SKM-1 treated with dmso at 0.1 percent for 144 hours (cell line): ENCODE data around the gene PABPN1L.
"Not testable (repeated sequence)": the region's sequence is repeated elsewhere in the genome, so short reads cannot be mapped to it uniquely, and the experiment has no call there.

Experiments used
- DNase-seq: peaks from one replicate; lab custom pipeline; 2025; ENCODE audit not compliant: unreplicated experiment; lab: John Stamatoyannopoulos, UW

Gene PABPN1L

DNA sequence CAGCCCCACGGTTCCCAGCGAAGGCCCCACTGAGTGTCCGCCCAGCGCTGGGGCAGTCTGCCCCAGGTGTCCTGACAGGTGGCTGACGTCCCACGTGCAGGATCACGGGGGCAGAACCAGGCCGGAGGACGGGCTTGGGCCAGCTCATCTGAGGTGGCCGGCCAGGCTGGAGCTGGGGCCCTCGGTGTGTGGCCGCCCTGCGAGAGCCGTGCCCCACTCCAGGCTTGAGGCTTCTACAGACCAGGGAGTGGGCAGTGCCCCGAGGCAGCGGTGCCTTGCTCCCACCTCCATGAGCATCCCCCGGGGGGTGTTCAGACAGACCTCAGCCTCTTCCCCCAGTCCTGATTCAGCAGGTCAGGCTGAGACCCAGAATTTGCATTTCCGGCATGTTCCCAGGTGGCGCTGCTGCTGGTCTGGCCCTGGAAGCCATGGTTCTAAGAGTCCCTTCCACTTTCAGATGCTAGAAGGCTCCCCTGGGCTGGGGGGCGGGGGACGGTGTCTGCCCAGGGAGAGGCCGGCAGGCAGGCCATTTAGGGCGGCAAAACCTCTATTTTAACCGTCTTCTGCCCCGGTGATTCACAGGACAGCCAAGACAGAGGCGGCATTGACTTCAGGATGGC, 35.4 kb upstream of the PABPN1L start:
- DNase-seq, result no peak

DNA sequence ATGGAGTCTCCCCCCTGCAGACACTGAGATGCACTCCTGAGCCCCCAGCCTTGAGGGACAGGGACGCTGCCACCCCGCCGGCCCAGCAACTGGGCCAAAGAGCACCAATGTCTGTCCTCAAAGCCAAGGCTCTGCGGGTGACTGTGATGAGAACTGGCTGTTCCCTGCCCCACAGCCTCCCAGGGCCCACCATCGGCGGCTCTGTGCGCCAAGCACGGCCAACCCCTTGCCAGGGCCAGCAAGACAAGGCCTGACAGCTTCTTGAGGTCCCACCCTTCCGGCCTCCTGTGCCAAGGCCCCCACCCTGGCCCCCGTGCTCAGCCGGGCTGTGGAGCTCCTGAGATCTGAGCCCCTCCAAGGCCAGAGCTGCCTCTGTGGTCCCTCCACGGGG, 34.2 kb upstream of the PABPN1L start:
- DNase-seq, result no peak

DNA sequence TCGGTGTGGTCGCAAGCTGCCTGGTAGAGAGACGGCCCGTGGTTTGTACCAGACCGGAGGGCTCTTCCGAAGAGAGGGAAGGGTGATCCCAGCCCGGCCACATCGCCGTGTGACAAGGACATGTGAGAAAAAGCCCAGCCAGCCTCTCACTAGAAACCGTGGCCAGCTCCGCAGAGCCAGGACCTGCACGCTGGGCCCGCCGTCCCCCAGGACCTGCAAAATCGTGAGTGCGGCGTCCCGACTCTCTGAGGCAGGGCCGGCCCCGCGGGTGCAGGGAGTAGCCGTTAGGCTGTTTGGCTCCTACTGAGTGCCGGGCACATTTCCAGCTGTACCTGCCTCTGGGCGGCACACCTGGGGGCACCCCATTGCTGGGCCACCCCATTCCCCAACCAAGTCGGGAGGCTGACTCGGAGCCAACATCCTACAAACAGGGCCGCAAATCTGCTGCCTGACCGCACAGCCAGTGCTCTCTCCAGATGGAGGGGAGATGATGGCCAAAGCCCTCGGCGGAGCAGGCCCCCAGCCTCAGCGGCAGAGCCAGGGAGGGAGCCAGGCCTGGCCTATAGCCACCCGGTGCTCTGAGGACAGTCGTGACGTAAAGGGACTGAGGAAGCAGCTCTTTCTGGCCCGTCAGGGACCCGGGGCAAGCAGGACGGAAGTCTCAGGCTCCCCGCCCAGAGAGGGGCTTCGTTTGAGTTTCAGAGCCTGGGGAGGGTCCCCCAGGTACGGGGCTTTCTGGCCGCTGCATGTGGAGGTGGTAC, 33.6 kb upstream of the PABPN1L start:
- no peak for DNase-seq

DNA sequence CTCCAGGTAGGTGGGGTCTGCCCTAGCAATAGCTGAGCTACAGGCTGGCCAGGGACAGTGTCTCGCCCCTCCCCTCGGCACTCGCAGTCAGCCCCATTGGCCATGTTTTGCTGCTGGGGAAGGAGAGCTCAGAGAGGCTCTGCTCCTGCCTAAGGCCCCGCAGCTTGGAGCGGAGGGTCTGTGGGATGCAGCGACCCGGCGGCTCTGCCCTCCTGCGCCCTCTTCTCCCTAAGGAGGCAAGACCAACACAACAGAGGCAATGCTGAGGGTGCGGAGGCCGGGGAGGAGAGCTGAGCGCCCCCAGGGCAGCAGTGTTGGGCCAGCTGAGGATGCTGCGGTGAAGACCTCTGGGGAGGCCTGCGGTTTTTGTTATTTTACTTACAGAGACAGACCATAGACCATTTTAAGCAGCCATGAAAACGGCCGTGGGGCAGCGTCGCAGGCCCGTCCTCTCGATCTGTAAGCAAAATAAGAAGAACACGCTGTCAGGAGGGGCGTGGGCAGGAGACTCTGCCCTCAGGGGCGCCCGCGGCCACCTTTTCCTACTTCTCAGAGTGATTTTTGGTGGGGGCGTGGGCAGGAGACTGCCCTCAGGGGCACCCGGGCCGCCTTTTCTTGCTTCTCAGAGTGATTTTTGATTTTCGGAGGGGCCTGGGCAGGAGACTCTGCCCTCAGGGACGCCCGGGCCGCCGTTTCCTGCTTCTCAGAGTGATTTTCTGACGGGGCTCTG, 31.4 kb upstream of the PABPN1L start:
- no peak for DNase-seq

DNA sequence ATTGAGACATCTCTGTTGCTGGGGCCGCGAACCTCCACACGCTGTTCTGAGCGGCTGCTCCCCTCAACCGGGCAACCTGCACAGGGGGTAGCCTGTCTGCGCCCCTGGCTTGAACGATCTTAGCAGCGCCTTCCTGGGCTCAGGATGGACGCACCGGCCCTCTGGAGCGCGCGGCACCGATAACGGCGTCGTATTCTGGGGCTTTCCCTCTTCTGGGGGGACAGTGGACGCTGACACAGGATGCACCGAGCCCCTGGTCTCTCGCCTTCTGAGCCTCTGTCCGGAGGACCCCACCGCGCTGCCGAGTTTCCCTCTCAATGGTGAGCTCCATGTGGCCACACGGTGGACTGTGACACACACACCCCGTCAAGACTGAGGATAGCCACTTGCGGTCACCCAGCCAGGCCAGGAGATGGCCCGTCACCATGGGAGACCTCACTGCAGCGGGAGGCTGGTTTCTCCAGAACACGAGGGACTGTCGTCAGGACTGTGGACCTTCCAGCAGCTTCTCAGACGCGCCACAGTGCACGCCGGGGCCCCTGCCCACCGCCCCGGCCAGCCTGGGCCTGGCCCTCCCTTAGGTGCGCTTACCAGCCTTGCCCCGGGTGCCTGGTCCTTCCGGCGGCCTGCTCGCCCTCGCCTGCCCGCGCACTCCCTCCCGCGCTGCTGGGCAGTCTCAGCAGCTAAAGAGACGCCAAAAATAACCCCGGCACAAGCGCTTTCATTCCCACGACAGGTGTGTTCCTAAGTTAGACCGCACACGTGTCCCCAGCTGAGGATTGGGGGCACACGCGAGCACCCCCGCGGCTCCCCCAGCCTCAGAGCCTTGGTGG, 30.0 kb upstream of the PABPN1L start:
- DNase-seq, result no peak

DNA sequence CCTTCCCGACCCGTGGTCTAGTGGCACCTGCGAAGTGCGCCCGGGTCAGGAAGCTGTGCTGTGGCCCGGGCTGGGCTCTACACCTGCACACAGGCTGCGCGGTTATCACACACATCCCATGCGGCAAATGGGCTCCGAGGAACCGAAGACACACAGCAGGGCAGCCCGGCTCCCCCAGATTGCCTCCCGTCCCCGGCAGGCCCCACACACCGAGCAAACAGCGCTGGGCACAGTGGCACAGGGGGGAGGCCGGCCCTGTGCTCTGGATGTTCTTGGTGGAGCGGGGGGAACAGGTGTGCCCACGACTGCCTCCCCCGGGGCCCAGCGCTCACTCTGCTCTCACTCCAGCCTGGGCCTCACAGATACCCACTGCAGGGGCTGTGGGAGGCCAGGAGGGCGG, 28.9 kb upstream of the PABPN1L start:
- DNase-seq, result no peak

DNA sequence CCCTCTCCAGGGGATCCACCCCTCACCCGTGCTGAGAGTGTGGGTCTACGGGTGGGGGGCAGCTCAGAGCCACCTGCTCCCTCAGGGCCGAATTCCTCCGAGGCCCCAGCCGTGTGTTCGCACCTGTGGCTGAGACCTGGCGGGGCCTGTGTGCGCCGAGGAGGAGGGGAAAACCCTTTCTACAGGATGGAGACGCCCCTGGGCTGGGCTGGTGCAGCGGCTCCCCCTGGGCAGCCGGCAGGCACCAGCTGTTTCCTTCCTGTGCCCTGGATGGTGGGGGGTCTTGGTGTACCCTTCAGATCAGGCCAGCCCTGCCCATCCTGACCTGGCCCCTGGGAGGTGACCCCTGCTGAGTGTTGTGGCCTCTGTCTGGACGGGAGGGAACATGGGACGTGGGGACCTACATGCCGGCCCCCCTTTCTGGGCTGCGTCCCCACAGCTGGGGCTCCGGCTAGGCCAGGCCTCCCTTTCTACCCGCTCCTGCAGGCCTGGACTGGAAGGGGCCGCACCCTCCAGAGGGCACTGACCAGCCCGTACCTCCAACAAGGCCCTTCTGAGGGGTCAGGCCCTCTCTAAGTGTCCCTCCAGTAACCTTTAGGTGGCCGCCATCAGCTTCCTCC, 28.3 kb upstream of the PABPN1L start:
- no peak for DNase-seq

DNA sequence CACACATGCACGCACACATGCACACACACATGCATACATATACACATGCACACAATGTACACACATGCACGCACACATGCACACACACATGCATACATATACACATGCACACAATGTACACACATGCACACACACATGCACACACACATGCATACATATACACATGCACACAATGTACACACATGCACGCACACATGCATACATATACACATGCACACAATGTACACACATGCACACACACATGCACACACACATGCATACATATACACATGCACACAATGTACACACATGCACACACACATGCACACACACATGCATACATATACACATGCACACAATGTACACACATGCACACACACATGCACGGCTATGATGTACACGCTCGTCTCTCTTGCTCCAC, 27.8 kb upstream of the PABPN1L start:
- not testable (repeated sequence) for DNase-seq

DNA sequence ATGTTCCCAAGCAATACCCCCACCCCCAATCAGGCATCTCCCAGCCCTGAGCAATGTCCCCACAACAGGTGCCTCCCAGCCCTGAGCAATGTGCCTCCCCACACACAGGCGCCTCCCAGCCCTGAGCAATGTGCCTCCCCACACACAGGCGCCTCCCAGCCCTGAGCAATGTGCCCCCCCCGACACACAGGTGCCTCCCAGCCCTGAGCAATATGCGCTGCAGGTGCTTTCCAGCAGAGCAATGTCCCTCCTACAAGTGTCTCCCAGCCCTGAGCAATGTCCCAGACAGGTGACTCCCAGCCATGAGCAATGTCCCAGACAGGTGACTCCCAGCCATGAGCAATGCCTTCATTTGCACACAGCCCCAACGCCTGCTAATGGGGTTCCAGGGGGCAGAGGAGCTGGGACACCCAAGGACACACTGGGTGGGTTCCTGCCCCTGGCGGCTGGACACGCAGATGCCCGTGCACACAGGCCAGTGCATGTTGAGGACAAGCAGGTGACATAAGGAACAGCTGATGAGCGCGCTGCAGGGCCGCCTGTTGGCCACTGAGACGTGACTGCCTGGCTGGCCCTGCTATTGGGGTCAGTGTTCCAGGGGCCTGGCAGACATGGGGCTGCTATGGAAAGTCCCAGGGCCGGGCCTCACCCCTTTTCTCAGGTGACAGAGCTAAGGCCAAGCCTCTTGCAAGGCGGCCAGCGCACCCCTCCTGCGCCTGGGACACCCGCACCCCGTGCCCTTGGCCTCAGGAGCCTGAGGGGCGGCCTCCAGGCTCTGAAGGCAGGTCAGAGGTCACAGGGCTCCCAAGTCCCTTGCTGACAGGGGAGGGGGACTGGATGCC, 26.9 kb upstream of the PABPN1L start:
- DNase-seq, result no peak

DNA sequence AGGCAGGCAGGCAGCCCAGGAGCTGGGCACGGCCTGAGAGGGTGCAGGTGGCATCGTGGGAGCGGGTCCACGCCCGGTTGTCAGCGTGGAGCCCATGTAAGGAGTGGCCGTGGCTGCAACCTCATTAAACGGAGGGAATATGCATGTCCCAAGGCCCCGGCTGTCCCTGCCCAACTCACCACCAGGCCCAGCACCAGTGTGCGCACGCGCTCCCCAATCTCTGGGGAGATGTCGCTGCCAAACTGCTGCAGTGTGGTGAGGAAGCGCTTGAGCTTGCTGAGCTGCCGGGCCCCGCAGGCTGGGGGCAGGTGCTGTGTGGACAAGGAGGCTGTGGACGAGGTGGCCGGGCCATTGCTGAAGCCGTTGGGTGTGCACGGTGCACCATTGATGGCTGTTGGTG, 25.6 kb upstream of the PABPN1L start:
- DNase-seq, result no peak

DNA sequence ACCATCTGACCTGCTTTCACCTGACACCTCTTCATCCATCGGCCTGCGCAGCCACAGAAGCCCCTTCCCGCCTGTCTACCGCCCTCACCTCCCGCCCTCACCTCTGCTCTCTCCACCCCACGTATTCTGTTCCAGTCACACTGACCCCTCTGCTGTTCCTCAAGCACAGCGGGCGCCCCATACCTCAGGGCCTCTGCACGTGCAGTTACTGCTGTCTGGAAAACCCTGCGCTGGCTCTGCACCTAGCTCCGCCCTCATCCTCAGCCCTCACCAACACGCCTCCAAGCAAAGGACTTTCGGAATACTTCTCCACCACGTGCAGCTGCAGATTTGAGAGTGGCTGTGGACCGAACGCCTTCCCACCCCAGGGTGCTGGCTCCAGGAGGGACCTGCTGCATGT, 24.6 kb upstream of the PABPN1L start:
- DNase-seq, result no peak

DNA sequence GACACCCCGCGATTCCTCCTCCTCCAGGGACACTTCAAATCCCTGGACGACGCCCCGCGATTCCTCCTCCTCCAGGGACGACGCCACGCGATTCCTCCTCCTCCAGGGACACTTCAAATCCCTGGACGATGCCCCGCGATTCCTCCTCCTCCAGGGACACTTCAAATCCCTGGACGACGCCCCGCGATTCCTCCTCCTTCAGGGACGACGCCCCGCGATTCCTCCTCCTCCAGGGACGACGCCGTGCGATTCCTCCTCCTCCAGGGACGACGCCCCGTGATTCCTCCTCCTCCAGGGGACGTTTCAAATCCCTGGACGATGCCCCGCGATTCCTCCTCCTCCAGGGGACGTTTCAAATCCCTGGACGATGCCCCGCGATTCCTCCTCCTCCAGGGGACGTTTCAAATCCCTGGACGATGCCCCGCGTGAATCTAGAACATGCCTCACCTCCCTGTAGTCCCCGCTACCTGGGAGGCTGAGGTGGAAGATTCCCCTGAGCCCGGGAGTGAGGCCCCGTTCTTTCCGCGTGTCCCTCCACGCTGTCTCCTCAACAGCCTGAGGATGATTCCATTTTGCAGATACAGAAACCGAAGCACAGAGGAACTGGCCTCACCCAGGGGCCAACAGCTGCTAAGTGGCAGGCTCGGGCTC, 23.4 kb upstream of the PABPN1L start:
- DNase-seq, result not testable (repeated sequence)

DNA sequence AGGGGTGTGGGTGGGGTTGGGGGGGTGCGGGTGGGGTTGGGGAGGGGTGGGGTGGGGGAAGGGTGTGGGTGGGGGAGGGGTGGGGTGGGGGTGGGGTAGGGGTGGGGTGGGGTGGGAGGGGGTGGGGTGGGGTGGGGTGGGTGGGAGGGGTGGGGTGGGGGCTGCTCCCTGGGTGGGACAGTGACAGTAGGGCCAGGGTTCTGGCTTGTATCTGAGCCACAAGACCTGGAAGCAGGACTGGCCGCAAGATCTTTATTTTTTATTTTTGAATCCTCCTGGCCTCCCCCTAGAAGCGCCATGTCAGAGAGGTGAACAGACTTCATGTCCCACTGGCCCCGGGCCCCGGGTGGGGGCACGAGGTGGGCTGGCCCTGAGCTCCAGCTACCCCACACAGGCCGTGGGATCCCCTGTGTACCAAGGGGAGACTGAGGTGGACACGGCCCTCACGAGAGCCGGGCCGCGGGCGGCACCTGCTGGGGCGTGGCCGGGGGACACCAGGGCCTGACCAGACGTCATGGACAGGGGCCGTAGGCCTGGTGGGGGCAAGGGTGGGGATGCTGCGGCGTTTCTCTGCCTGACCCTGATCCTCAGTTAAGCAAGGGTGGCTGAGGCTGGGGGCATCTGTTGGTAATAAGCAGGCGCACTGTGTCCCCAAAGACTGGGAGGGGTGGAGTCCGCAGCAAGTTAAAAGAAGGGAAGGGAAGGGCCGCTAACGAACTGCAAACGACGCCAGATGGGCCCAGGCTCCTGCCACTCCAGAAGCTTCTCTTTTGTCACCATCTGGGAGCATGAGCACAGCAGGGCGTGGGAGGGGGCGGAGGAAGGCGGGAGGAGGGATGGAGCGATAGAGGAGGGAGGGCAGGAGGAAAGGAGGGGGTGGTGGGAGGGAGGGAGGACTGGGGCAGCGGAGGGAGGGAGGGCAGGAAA, 22.3 kb upstream of the PABPN1L start:
- no peak for DNase-seq

DNA sequence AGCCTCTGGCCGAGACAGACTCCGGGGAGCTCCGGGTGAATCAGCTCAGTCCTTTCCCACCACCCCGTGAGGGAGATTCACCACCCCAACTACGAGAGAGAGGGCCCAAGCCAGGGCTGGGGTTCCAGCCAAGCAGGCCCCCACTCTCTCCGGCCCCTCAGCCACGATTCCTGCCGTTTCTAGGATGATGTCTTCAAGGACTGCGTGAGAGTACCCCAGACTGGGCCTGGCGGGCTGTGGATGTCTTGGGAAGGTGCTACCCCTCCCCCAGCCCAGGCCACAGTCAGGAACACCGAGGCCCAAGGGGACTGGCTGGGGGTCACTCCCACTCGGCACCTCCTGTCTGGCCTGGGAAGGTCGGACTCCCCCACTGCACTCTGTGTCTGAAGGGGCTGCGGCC, 21.6 kb upstream of the PABPN1L start:
- no peak for DNase-seq

DNA sequence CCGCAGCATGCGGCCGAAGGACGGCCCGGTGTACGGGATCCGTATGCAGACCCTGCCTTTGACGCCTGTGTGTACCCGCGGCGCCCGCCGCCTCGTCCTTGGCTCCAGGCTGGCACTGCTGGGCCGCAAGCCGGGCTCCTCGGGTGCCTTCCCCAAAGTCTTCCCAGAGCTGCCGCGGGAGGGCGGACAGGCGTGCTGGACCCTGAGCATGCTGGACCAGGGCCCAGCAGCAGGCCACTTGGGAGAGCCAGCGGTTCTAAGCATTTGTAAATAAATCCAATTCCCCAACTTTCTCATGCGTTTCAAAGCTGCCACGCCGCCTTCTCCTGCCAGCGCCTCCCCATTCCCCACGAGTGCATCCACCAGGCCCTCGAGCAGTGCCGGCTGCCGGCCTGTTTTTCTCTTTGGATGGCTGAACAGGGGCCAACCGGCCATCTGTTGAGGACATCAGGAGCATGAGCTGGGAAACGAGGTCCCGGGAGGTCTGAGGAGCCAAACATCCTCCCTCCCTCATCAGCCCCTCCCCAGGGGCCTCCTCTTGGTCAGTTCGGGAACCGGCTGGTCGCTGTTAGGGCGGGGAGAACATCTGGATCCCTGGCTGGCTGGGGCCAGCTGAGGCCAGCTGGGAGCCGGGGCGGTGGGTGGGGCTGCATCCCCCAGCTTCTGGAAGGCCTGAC, 20.5 kb upstream of the PABPN1L start:
- DNase-seq, result no peak

DNA sequence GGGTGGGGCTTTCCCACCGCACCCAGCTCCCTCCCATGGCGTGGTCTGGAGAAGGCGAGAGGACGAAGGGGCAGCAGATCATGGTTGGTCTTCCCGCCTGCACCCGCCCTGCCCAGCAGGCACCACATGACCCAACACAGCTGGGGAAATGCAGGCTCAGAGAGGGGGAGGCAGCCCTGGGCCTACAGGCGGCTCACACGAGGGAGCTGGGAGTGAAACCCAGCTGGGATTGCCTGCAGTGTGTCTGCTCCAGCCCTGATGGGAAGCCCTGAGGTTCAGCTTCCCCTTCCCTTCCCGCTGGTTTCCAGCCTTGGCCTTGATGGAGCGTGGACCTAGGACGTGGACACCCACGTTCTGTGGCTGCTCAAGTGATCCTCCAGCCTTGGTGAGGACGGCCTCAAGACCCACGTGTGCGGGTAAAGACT, 20.0 kb upstream of the PABPN1L start:
- DNase-seq, result no peak

DNA sequence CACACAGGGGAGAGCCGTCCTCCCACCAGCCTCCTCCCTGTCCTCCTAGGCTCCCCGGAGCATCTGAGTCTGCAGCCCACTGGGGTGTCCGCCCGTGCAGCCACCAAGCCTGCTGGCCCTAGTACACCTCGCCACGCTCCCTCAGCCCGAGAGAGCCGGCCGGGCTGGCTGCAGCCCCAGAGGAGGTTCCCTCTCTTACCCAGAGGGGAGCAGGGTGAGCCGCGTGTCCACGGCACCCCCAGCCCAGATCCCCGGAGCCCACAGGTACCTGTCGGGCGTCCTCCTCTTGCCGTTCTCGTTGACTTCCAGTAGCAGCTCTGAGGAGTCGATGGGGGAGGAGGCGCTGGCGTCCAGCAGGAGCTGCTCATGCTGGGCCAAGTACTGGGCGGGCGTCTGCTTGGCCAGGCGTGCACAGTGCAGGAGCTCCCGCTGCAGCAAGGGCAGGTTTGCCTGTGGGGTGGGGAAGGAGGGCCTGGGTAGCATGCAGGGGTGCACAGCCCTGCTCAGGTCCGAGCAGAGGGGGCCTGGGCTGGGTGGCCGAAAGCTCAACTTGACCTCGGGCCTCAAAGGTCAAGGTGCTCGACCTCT, 19.3 kb upstream of the PABPN1L start:
- no peak for DNase-seq
